ENCODE measurements around the gene DEAF1. TPM values are rescaled to one million over a fixed set of nuclear protein-coding genes. Genes with fewer than 3 reads are reported as not detected.

DEAF1 gene
- total RNA-seq, 2 donors from 2014 or later = 19.2 to 21.1 TPM

DNA sequence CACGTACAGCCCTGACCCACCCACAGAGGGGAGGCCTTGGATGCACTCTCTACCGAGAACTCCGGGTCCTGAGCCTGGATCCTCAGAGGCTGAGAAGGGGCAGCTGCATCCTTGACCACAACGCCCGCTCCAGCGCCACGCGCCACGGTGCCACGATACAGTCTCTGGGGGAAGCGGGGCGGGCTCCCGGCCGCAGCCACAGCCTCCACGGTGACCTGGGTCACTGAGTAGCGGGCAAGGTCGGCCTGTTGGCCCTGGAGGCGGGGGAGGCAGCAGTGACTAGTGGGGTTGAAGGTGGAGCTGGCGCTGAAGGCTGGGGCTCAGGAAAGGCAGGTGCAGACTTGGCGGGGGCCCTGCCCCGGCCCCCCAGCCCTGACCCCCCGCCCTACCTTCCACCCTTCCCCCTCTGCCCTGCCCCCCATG is 75.4 kb downstream of the DEAF1 start:
- no peak for ATAC-seq
- DNase-seq = peak; percentile 20
- intact Hi-C loops (cut with DNase I) = loop anchor here in 1 of 2 donors (10.0 kb wide), 1 partner anchor 65 kb away; no protein-coding TSS in a partner anchor

DNA sequence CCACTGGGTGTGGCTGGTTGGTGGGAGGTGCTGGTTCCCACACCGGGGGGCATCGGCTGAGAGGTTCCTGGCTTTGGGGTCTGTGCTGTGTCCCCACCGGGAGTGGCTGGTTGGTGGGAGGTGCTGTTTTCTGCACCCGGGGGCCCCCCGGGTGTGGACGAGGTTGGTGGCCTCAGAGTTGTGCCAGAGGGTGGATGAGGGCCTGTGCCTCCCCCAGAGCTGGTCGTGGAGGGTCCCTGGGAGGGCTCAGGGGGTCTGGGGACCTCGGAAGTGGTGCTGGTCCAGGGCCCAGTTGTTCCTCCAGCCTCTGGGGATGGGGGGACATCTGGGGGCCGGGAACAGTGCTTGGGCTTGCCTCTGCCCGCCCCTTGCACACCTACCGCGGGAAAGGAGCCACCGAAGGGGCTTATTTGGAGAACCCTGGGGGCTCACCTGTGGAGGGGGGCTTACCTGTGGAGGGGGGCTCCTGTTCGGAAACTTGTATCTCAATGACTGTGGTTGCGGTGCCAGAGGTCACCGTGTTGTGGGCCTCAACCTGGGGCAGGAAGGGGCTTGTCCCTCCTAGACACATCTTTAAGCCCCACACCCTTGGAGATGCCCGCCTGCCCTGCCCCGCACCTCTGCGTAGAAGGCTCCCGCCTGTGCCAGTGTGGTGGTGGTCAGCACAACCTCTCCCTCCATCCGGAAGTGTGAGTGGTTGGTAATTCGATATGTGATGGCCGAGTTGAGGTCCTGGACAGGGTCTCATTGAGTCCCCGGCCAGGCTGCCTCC is 76.0 kb downstream of the DEAF1 start:
- intact Hi-C loops (cut with DNase I) = loop anchor here in 1 of 2 donors (10.0 kb wide), 1 partner anchor 64 kb away; no protein-coding TSS in a partner anchor
- ATAC-seq (no peak), DNase-seq (no peak)

DNA sequence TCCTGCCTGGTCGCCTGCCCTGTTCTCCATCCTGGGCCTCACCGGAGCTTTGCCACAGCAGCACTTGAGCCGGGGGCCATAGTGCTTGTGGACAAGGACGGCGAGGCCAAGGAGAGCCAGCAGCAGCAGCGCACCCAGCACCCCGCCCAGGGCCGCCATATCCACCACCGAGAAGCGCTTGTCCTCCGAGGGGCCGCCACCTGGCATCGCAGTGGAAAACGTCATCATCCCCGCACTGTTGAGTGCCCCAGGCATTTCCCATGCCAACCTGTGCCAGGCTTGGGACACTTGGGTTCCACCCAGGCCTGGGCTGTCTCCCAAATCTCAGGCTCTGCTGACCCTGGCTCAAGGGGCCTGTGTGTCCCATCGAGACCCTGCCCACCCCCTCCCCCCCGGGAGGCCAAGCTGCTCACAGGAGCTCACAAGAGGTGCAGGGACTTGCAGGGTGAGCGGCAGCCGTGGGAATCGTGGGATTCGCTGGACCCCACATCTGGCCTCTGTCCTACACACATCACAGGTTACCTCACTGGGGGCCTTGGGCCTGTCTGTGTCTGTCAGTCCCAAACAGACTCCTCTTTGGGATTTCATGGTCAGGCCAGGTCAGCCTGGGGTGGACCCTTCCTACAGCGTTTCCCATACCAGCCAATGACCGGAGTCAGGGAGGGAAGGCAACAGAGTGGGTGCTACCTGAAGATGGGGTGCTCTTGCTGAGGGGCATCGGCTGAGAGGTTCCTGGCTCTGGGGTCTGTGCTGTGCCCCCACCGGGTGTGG is 76.9 kb downstream of the DEAF1 start:
- DNase-seq (no peak), ATAC-seq (no peak)
- intact Hi-C loops (cut with DNase I) = loop anchor here in 1 of 2 donors (10.0 kb wide), 1 partner anchor 63 kb away; no protein-coding TSS in a partner anchor

DNA sequence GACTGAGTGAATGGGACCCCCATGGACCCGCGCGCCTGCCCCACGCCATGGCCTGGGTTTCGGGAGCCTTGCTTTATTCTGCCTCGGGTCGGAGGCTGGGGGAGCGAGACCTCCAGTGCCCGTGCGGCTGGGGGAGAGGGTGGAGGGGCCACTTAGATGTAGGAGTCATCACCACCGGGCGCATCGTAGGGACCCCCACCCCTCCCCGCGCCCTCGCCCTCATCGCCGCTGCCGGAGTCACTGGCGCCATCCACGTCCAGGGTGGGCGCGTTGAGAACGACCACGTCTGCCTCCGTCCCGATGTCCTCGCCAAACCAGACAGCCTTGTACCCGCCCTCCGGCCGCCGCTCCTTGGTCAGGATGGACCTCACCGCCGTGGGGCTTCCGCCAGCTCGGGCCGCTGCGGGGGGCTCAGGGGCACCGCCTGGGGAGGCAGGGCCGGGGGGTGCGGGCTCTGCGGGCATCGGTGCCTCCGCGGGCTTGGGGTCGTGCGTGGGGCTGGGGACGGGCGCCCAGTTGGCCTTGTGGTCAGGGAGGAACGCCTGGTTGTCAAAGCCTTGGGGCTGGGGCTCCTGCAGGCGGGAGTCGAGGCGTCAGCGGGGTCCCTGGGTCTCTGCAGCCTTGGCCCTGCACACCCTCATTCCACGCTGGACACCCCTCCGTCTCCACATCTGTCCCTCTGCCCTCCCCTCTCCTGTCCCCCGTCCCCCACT is 77.7 kb downstream of the DEAF1 start:
- intact Hi-C loops (cut with DNase I) = loop anchor here in 1 of 2 donors (10.0 kb wide), 1 partner anchor 63 kb away; no protein-coding TSS in a partner anchor
- DNase-seq (peak; percentile 36), ATAC-seq (no peak)

DNA sequence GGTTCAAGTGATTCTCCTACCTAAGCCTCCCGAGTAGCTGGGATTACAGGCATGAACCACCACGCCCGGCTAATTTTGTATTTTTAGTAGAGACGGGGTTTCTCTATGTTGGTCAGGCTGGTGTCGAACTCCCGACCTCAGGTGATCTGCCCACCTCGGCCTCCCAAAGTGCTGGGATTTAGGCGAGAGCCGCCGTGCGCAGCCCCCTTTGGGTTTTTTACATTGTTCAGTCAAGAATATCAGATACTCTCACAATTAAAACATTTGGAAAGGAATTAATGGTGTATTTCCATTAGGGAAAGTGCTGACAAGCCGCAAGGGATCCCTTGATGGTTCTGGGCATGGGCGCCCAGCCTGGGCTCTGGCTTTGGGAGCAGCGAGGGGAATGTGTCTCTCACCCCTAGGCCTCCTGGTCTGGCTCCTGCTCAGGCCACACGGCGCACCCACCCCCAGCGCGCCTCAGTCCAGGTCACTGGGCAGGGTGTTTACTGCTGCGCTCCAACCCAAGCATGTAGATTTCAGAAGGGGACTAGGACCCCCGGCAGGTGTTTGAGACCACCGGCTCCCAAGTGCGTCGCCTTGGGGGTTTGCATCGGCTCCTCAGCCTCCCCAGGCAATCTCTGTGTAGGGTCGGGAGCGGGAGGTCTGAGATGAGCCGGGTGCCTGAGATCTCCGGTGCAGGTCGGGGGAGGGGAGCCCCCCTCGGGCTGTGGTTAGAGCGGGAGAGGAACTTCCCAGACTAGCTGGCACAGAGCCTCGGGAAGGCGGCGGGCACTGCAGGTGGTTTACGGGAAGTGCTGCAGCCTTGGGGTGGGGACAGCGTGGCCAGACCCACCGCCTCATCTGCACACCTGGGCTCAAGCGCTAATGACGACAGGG is 78.5 kb downstream of the DEAF1 start:
- ATAC-seq = no peak
- DNase-seq = peak; percentile 54
- intact Hi-C loops (cut with DNase I) = loop anchor here in 1 of 2 donors (10.0 kb wide), 1 partner anchor 62 kb away; no protein-coding TSS in a partner anchor

DNA sequence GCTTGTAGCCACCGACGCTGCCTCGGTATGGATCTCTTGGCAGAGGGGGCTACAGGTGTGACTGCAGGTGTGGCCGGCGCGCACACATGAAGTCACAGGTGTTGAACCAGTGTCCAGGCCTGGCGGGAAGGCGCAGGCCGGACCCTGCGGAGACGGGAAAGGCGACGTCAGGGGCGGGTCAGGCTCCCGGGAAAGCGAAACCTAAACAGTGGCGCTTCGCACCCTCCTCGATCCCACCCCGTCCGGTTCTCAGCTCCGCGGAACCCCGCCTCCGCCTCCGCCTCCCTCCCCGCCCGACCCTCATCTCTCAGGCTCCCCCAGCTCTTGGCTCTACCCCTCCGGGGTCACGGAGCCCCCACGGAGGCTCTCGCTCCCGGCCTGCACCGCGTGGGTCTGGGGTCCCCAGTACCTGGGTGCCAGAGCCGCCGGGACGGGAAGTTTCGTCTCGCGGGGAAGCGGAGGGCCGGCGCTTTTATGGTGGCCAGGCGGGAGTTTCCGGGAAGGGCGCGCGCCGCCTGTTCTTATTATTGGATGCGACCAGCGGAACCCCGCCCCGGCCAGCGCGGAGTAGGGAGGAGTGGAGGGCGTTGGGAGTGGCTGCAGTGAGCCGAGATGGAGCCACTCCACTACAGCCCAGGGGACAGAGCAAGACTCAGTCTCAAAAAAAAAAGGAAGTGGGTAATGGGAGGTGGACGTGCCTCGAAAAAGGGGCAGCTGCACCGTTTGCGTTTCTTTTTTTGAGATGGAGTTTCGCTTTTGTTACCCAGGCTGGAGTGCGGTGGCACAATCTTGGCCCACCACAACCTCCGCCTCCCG is 79.3 kb downstream of the DEAF1 start, which contains the start of gene IRF7:
TSS of gene IRF7 (minus strand) at position 447 of the 816 bp plus-strand sequence. CDS start 586 bp downstream, outside the sequence.
- intact Hi-C loops (cut with DNase I) = loop anchor here in 1 of 2 donors (10.0 kb wide), 1 partner anchor 61 kb away; no protein-coding TSS in a partner anchor
- DNase-seq = peak; percentile 98
- peak; percentile 88 to 91 for ATAC-seq

DNA sequence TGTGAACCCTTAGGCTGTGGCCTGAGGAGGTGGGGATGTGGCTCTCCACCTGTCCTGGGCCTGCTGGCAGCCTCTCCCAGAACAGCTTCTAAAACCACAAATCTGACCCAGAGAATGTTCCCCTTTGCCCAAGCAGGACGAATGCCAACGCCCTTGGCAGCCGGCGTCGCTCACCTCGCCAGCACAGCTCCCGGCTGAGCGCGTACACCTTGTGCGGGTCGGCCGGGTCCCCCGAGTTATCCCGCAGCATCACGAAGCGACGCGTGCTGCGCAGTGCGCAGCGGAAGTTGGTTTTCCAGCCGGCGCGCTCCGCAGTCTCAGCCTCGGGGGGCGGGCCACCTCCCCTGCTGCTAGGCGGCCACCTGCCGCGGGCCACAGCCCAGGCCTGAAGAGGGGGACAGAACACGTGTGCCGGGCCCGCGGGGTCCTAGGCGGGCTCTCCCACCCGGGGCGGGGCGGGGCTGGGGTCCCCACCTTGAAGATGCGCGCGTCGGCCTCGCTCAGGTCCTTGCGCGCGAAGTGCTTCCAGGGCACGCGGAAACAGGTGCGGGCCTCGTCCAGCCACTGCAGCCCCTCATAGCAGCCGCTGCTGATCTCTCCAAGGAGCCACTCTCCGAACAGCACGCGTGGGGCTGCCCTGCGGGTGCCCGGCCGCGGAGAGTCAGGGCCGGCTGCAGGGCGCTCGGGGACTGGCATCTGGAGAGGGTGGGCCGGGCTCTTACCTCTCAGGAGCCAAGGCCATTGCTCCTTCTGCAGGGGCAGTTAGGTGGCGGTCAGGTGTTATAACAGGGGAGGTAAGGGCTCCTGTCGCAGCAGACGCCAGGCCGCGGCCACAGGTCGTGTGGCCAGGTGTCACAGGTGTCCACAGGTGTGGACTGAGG is 80.2 kb downstream of the DEAF1 start:
- intact Hi-C loops (cut with DNase I) = loop anchor here (5.0 to 10.0 kb wide), 2 partner anchors 38 to 60 kb away; partner anchors contain the start of gene PHRF1 (in 1 of the 2)
- ATAC-seq (peak; percentile 2 to 3), DNase-seq (peak; percentile 46)

DNA sequence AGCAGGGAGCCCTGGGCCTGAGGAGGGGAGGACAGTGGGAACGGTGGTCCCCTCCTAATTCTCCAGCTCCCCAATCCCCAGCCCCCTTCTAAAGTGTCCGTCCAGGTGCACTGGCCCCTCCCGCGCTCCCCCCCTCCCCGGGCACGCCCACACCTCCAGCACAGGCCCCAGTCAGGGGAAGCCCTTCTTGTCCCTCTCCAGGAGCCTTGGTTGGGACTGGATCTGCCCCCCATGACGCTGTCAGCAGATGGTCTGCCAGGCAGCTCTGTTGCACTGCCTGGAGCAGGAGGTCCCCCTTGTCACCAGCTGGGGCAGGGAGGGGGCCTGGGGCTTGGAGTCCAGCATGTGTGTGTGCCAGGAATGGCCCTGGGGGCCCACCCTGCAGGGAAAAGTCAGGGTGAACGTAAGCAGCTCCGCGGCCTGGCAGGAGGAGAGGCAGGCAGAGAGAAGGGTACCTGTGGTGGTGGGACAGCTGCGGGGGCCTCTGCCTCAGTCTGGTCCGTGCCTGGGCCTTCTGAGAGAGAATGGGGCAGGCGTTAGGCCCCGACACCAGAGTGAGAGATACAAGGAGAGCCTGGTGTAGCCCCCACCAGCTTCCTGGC is 80.9 kb downstream of the DEAF1 start:
- intact Hi-C loops (cut with DNase I) = loop anchor here (5.0 to 10.0 kb wide), 2 partner anchors 37 to 59 kb away; partner anchors contain the start of gene PHRF1 (in 1 of the 2)
- no peak for ATAC-seq
- DNase-seq = peak; percentile 28

DNA sequence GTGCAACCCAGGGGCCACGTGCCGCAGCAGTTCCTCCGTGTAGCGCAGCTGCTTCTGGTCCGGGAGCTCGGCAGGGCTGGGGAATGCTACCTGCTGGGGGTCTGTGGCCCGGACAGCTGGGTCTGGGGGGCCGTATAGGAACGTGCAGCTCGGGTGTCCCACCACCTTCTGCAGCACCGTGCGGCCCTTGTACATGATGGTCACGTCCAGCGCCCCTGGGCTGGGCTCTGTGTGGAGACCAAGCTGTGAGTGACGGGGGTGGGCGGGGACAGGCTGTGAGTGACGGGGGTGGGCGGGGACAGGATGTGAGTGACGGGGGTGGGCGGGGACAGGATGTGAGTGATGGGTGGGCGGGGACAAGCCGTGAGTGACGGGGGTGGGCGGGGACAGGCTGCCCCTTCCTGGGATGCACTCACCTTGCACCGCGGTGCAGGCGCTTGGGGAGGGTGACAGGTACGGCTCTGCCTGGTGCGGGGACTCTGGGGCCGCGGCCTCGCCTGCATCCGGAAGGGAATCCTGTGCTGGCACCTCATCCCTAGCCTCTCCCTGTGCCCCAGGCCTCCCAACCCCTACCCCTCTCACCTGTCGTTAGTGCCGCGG is 81.6 kb downstream of the DEAF1 start:
- DNase-seq (peak; percentile 69), ATAC-seq (peak; percentile 2 to 15)
- intact Hi-C loops (cut with DNase I) = loop anchor here (5.0 to 10.0 kb wide), 2 partner anchors 36 to 59 kb away; partner anchors contain the start of gene PHRF1 (in 1 of the 2)

DNA sequence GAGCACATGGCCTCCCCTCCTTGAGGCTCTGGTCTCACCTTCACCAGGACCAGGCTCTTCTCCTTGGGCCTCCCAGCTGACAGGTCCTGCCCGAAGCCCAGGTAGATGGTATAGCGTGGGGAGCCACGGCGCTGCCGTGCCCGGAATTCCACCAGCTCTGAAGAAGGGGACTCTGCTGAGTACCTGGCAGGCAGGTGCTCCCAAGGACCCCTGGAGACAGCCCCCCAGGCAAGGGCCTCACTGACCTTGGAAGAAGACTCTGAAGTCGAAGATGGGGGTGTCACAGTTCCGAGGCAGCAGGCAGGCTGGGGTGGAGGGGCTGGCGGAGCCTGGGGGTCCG is 82.1 kb downstream of the DEAF1 start:
- intact Hi-C loops (cut with DNase I) = loop anchor here (5.0 to 10.0 kb wide), 2 partner anchors 36 to 58 kb away; partner anchors contain the start of gene PHRF1 (in 1 of the 2)
- no peak for ATAC-seq
- DNase-seq = no peak

DNA sequence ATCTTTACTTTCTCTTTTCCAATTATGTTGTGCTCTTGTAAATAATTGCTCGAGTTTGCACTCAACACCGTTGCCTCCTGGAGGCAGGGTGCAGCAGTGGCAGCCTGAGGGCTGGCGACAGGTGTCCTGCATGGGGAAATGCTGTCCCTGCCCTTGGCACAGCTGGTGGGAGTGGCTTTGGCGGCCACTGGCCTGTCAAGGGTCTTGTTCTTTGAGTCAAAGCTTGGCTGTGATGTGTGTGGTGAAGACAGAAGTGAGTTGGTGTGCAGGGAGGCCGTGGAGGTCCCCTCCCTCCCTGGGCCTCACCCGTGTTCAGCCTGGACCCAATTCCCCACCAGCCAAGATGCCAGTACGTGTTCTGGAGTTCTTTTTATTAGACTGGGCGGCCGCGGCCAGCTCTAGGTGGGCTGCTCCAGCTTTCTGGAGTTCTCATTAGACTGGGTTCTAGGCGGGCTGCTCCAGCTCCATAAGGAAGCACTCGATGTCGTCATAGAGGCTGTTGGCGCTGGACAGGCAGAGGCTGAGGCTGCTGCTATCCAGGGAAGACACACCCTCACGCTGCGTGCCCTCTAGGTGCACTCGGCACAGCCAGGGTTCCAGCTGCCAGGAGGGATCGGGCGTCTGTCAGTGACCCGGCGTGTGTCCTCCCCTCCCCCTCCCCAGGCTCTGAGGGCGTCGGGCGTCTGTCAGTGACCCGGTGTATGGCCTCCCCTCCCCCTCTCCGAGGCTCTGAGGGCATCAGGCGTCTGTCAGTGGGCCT is 82.6 kb downstream of the DEAF1 start:
- DNase-seq (peak; percentile 33), ATAC-seq (no peak)
- intact Hi-C loops (cut with DNase I) = loop anchor here (5.0 to 10.0 kb wide), 2 partner anchors 35 to 58 kb away; partner anchors contain the start of gene PHRF1 (in 1 of the 2)

DNA sequence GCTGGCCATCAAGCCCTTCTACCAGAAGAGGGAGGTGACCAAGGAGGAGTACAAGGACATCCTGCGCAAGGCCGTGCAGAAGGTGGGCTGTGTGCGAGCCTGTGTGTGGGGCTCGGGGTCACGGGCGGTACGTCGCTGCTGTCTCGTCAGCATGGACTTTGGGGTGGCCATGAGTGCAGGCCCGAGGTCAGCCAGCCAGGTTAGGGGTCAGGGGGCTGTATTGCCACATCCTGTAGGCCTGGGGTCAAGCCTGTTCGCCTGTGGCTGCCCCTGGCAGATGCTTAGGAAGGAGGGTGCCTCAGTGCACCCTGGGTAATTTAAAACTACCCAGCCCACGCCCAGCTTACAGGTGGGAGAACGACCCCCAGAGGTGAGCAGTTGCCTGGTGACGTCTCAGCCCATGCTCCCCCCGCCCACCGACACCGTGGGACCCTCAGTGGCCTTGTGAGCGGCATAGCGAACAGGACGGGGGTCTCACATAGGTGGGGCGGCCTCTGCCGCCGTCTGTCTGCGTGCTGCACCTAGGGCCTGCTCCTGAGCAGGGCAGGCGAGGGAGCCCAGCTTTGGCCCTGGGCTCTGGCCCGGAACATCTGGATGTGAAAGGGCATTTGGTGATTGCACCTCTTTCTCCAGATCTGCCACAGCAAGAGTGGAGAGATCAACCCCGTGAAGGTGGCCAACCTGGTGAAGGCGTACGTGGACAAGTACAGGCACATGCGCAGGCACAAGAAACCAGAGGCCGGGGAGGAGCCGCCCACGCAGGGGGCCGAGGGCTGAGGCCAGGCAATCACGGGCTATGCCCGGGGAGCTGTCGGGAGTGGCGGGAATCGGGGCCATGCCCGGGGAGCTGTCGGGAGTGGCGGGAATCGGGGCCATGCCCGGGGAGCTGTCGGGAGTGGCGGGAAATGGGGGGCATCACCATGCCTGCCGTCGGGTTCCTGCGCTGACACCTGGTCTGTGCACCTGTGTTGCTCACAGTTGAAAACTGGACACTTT is 83.7 kb downstream of the DEAF1 start:
- intact Hi-C loops (cut with DNase I) = loop anchor here (5.0 to 10.0 kb wide), 2 partner anchors 34 to 56 kb away; partner anchors contain the start of gene PHRF1 (in 1 of the 2)
- peak; percentile 33 for DNase-seq
- no peak for ATAC-seq

Measured in left cardiac atrium (tissue), 4 donors.